H1 (cell line): Measurements from ENCODE around the gene SAP30L. TPM values are rescaled to one million over a fixed set of nuclear protein-coding genes. Genes with fewer than 3 reads are reported as not detected.

ENCODE experiments used
- CTCF ChIA-PET: fragments of 300-600 bp; sonication (Branson Sonifier 250); formaldehyde crosslinking; loops from one replicate; lab custom pipeline; 2021; ENCODE audit not compliant: partially characterized antibody; lab: Charles Lee
- POLR2A ChIA-PET: fragments of 300-600 bp; sonication (Branson Sonifier 250); formaldehyde crosslinking; loops from one replicate; lab custom pipeline; 2021; ENCODE audit warnings: inconsistent platforms; ENCODE audit not compliant: partially characterized antibody; lab: Charles Lee
- DNase-seq, 2 experiments: peaks; one replicate each; pipeline versions ENCODE4 v3.0.0 to v3.0.0-alpha.2; 2010 to 2022; ENCODE audit warnings: low spot score in 2 of 2, low read depth in 1 of 2, mixed read lengths in 1 of 2
- FAIRE-seq: peaks from 2 replicates; lab custom pipeline; 2011; peaks lifted over from hg19 to GRCh38; lab: Jason Lieb, UNC
- H2AFZ ChIP-seq: 2 replicates; pipeline ENCODE4 v1.8.1; 2012; ENCODE audit warnings: low read length, inconsistent platforms
- H2AK5ac ChIP-seq: 2 replicates; pipeline ENCODE4 v1.6.1; 2013; ENCODE audit warnings: low read depth, low read length
- H2BK120ac ChIP-seq: replicated peaks from 2 replicates; pipeline ENCODE3; 2013; ENCODE audit warnings: low read depth, low read length, inconsistent platforms
- H2BK12ac ChIP-seq: 2 replicates; pipeline ENCODE4 v1.6.1; 2013; ENCODE audit warnings: low read depth, low read length
- H2BK15ac ChIP-seq: 2 replicates; pipeline ENCODE4 v1.6.1; 2013; ENCODE audit warnings: low read length
- H2BK20ac ChIP-seq: 2 replicates; pipeline ENCODE4 v1.6.1; 2013; ENCODE audit warnings: low read length
- H2BK5ac ChIP-seq: 2 replicates; pipeline ENCODE4 v1.6.1; 2013; ENCODE audit warnings: low read depth, low read length
- H3K14ac ChIP-seq: 2 replicates; pipeline ENCODE4 v1.6.1; 2013; ENCODE audit warnings: inconsistent platforms; ENCODE audit not compliant: insufficient read length
- H3K18ac ChIP-seq: 2 replicates; pipeline ENCODE4 v1.6.1; 2013; ENCODE audit warnings: low read length; ENCODE audit errors: extremely low read depth
- H3K23ac ChIP-seq: 2 replicates; pipeline ENCODE4 v1.6.1; 2013; ENCODE audit warnings: inconsistent platforms; ENCODE audit not compliant: insufficient read length
- H3K23me2 ChIP-seq: 2 replicates; pipeline ENCODE4 v1.6.1; 2013; ENCODE audit warnings: low read depth, low read length
- H3K27ac ChIP-seq: 2 replicates; pipeline ENCODE4 v1.6.1; 2011; ENCODE audit warnings: low read depth, low read length, inconsistent platforms
- H3K27me3 ChIP-seq, 4 experiments: replicated peaks in 1 of 4; 1 replicate in 1 of 4; 2 replicates in 3 of 4; pipeline versions ENCODE4 v1.6.1 to v1.8.1; 2011 to 2013; ENCODE audit warnings: low read length in 3 of 4, mild to moderate bottlenecking in 3 of 4, inconsistent platforms in 2 of 4, mixed read lengths in 2 of 4, moderate library complexity in 1 of 4; ENCODE audit not compliant: control insufficient read depth in 3 of 4, insufficient read depth in 3 of 4; ENCODE audit errors: extremely low read depth in 1 of 4
- H3K36me3 ChIP-seq, 4 experiments: 2 replicates each; pipeline versions ENCODE4 v1.6.1 to v1.8.1; 2011 to 2013; ENCODE audit warnings: mild to moderate bottlenecking in 4 of 4, low read length in 3 of 4, moderate library complexity in 2 of 4, control low read depth in 1 of 4, inconsistent platforms in 1 of 4; ENCODE audit not compliant: insufficient read depth in 4 of 4, control insufficient read depth in 2 of 4
- H3K4ac ChIP-seq: replicated peaks from 2 replicates; pipeline ENCODE3; 2013; ENCODE audit warnings: low read length, low read depth, mixed read lengths, inconsistent platforms; ENCODE audit not compliant: insufficient read length
- H3K4me1 ChIP-seq, 4 experiments: replicated peaks in 1 of 4; 1 replicate in 1 of 4; 2 replicates in 3 of 4; pipeline versions ENCODE4 v1.6.1 to v1.8.1; 2011 to 2013; ENCODE audit warnings: low read length in 3 of 4, inconsistent platforms in 2 of 4, mixed read lengths in 1 of 4; ENCODE audit not compliant: insufficient read depth in 4 of 4, control insufficient read depth in 3 of 4
- H3K4me2 ChIP-seq, 2 experiments: 2 replicates each; pipeline versions ENCODE4 v1.6.1 to v1.8.1; 2011 to 2013; ENCODE audit warnings: low read depth in 2 of 2, low read length in 2 of 2, control low read depth in 1 of 2, inconsistent platforms in 1 of 2, mild to moderate bottlenecking in 1 of 2; ENCODE audit not compliant: insufficient read depth in 1 of 2
- H3K4me3 ChIP-seq, 4 experiments: fragments of 200-600, 300-600 bp in 1 of 4; sonication (generic), shearing (Covaris generic), sonication (Bioruptor Twin) in 1 of 4; 2 replicates each; pipeline versions ENCODE4 v1.5.1 to v1.8.1; 2011 to 2016; ENCODE audit warnings: low read length in 4 of 4, low read depth in 3 of 4, control low read depth in 2 of 4, inconsistent platforms in 2 of 4, mild to moderate bottlenecking in 2 of 4, mixed read lengths in 1 of 4, moderate library complexity in 1 of 4; ENCODE audit not compliant: insufficient read depth in 2 of 4; ENCODE audit errors: extremely low read depth in 1 of 4
- H3K56ac ChIP-seq: replicated peaks from 2 replicates; pipeline ENCODE3; 2013; ENCODE audit warnings: low read depth, mild to moderate bottlenecking, mixed read lengths, low read length, inconsistent platforms; ENCODE audit not compliant: insufficient read length
- H3K79me1 ChIP-seq: 2 replicates; pipeline ENCODE4 v1.6.1; 2013; ENCODE audit warnings: low read depth, low read length, control low read depth
- H3K79me2 ChIP-seq, 2 experiments: 2 replicates each; pipeline versions ENCODE4 v1.6.1 to v1.8.1; 2012 to 2013; ENCODE audit warnings: low read length in 2 of 2, mild to moderate bottlenecking in 2 of 2, inconsistent platforms in 1 of 2; ENCODE audit not compliant: insufficient read depth in 2 of 2, control insufficient read depth in 1 of 2
- H3K9ac ChIP-seq, 4 experiments: replicated peaks in 1 of 4; 1 replicate in 1 of 4; 2 replicates in 3 of 4; pipeline versions ENCODE4 v1.6.1 to v1.8.1; 2011 to 2013; ENCODE audit warnings: low read depth in 3 of 4, low read length in 3 of 4, control low read depth in 2 of 4, mild to moderate bottlenecking in 2 of 4, moderate library complexity in 2 of 4, inconsistent platforms in 1 of 4; ENCODE audit errors: extremely low read depth in 1 of 4
- H3K9me3 ChIP-seq, 2 experiments: 2 replicates each; pipeline versions ENCODE4 v1.6.1 to v1.8.1; 2012 to 2013; ENCODE audit warnings: mild to moderate bottlenecking in 2 of 2, moderate library complexity in 2 of 2, control low read depth in 1 of 2, inconsistent platforms in 1 of 2, low read depth in 1 of 2, low read length in 1 of 2, mixed read lengths in 1 of 2; ENCODE audit not compliant: insufficient read depth in 2 of 2
- H4K20me1 ChIP-seq, 2 experiments: replicated peaks in 1 of 2; 2 replicates each; pipeline versions ENCODE3 to v1.8.1; 2011 to 2013; ENCODE audit warnings: inconsistent platforms in 2 of 2, low read length in 2 of 2, mild to moderate bottlenecking in 1 of 2; ENCODE audit not compliant: insufficient read depth in 2 of 2, control insufficient read depth in 1 of 2
- H4K5ac ChIP-seq: 2 replicates; pipeline ENCODE4 v1.6.1; 2013; ENCODE audit warnings: low read length, low read depth, mixed read lengths, inconsistent platforms; ENCODE audit not compliant: insufficient read length
- H4K8ac ChIP-seq: 2 replicates; pipeline ENCODE4 v1.8.0; 2013; ENCODE audit warnings: mild to moderate bottlenecking, moderate library complexity, low read length, inconsistent platforms; ENCODE audit not compliant: insufficient read depth; ENCODE audit errors: extremely low read depth
- H4K91ac ChIP-seq: replicated peaks from 2 replicates; pipeline ENCODE3; 2013; ENCODE audit warnings: low read length, mixed read lengths, inconsistent platforms; ENCODE audit not compliant: insufficient read length
- BCL11A ChIP-seq, 2 experiments: IDR thresholded peaks; one replicate each; pipeline ENCODE4 v1.6.1; 2011; ENCODE audit warnings: low read depth in 2 of 2, low read length in 2 of 2, mild to moderate bottlenecking in 2 of 2
- CHD1 ChIP-seq: IDR thresholded peaks from 2 replicates; pipeline ENCODE4 v1.6.1; 2012; ENCODE audit warnings: low read depth, low read length, improper control_type of control experiment
- CTBP2 ChIP-seq: IDR thresholded peaks from 2 replicates; pipeline ENCODE4 v1.7.0; 2011; ENCODE audit warnings: borderline replicate concordance, mild to moderate bottlenecking, moderate library complexity, mixed read lengths, low read length; ENCODE audit not compliant: insufficient read depth, insufficient read length
- RFX5 ChIP-seq: IDR thresholded peaks from 2 replicates; pipeline ENCODE4 v1.6.1; 2011; ENCODE audit warnings: low read depth, low read length, improper control_type of control experiment, borderline replicate concordance
- SIRT6 ChIP-seq: IDR thresholded peaks from one replicate; pipeline ENCODE4 v1.7.1; 2012; ENCODE audit warnings: low read length, inconsistent platforms
- WGBS, 2 experiments: shearing (Covaris generic) in 1 of 2; methylation state at CpG; one replicate each; pipeline versions ENCODE4 v1.1.6 to v1.1.7; 2013 to 2015; ENCODE audit warnings: low lambda C conversion rate in 2 of 2, mixed read lengths in 2 of 2, inconsistent platforms in 1 of 2, low coverage in 1 of 2, missing lambda C conversion rate in 1 of 2; ENCODE audit not compliant: insufficient replicate concordance in 2 of 2, insufficient coverage in 1 of 2, insufficient read length in 1 of 2; ENCODE audit errors: extremely low coverage in 1 of 2, missing lambda C conversion rate in 1 of 2; 5-methylcytosine and 5-hydroxymethylcytosine counted together
- polyA plus RNA-seq, 7 experiments: library from polyadenylated mRNA; depleted of rRNA in 3 of 7; stranded (reverse) in 5 of 7; unstranded in 2 of 7; fragments of >200 nt in 5 of 7; fragments of 200-250 nt in 2 of 7; gene quantifications; 1 replicate in 5 of 7; 2 replicates in 1 of 7; 4 replicates in 1 of 7; pipeline versions ENCODE4 v1.2.1 to v1.2.3, GENCODE V29; 2011 to 2013; ENCODE audit warnings: missing spikeins in 2 of 7, mixed read lengths in 2 of 7
- total RNA-seq: library from RNA; stranded (reverse); fragmentation: NEBNext Ultra II Directional; extraction: Animal tissue kit (Norgen Biotek cat#: 25700); gene quantifications from 2 replicates; pipeline ENCODE4 v1.2.1, GENCODE V29; 2021
- TF ChIP-seq, protein P1 (sequence below): IDR thresholded peaks from 2 replicates; pipeline ENCODE4 v1.6.1; 2012; ENCODE audit warnings: inconsistent platforms

SAP30L gene
- total and polyA plus RNA-seq, 2 of the 8 experiments (the other 6 are each of a cell fraction or from before 2014, with no cell fraction given), result 12.2 to 31.5 TPM

DNA sequence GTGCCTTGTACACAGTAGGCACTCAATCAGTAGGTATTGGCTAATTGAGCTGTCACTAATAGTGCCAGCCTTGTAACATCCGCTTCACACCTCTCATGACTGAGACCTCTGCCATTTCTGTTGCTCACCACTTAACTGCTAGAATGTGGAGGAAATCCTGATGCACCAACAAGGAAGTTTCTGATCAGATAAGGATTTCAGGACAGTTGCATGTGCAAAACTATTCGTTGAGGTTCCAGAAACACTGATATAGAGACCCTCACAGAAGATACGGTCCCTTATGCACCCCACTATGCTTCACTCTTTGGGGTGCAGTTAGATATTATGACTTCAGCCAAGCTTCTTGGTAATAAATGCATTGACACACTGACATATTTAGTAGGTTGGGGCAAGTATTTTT lies 10.7 kb downstream of the SAP30L start:
- H3K9ac ChIP-seq, result peak overlapping the region in 1 of 4 experiments; percentile 13; a peak in 1 of 7 replicates

More for the DNA sequence above, 10.7 kb downstream of the SAP30L start:
- POLR2A ChIA-PET, result no interaction called here
- Histone ChIP-seq H3K23me2 (no peaks in the 10 kb centered on the region), H2BK20ac (no peak overlapping the region), H2AK5ac (no peak overlapping the region), H4K5ac (no peak overlapping the region), H3K4me2 (no peak overlapping the region), H2BK12ac (no peak overlapping the region), H3K4ac (no peak overlapping the region), H3K4me1 (peaks cover 0 to 3% (median 0%) of the 10 kb centered on the region in 4 experiments; a peak in 3 of 7 replicates), H3K18ac (no peak overlapping the region), H2AFZ (no peak overlapping the region), H3K56ac (no peak overlapping the region), H3K27ac (no peak overlapping the region), H3K14ac (no peak overlapping the region), H3K79me1 (no peaks in the 10 kb centered on the region), H2BK5ac (no peak overlapping the region), H3K36me3 (peaks cover 6 to 25% (median 15%) of the 10 kb centered on the region in 4 experiments; a peak in 7 of 8 replicates), H3K79me2 (no peaks in the 10 kb centered on the region), H2BK15ac (no peak overlapping the region), H4K20me1 (peaks cover 0 to 4% of the 10 kb centered on the region in 2 experiments), H3K27me3 (no peaks in the 10 kb centered on the region), H3K9me3 (no peaks in the 10 kb centered on the region), H4K91ac (no peak overlapping the region), H4K8ac (no peak overlapping the region), H2BK120ac (no peak overlapping the region), H3K23ac (no peak overlapping the region), H3K4me3 (no peak overlapping the region)
- DNase-seq (no peak), FAIRE-seq (no peak)
- CTCF ChIA-PET, result interaction anchor here (0.6 to 4.6 kb wide), 4 partner anchors 8 to 174 kb away, joined by 3 to 17 read pairs (median 6); no protein-coding TSS in a partner anchor
- 88% methylated on average over 3 of the region's 3 CpGs; no CpG with 5 or more reads in 1 of the 2 experiments for WGBS, 2 experiments
- no peak for TF ChIP-seq CHD1
- TF ChIP-seq CTBP2, result no peak
- TF ChIP-seq SIRT6, result no peak
- TF ChIP-seq, protein P1, sequence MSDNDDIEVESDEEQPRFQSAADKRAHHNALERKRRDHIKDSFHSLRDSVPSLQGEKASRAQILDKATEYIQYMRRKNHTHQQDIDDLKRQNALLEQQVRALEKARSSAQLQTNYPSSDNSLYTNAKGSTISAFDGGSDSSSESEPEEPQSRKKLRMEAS, result no peak
- no peak for TF ChIP-seq BCL11A (IDR thresholded peaks at IDR 0.05; ENCODE audit: low read depth in 2 of 2, low read length in 2 of 2)
- TF ChIP-seq RFX5, result no peak
